Suprapubic skin (tissue), 4 donors: ENCODE measurements around the gene BFSP1. TPM values are rescaled to one million over a fixed set of nuclear protein-coding genes. Genes with fewer than 3 reads are reported as not detected.
A peak's percentile ranks its signal among the peaks of the same experiment; 100 is the strongest.

ENCODE experiments used
- DNase-seq, 2 donors: peaks; one replicate each; pipeline ENCODE4 v3.0.0-alpha.2; 2019; ENCODE audit warnings: low spot score in 2 of 2
- H3K27ac ChIP-seq: fragments of 200-600 bp; sonication (generic); one replicate; pipeline ENCODE4 v1.5.1; 2019
- H3K27me3 ChIP-seq: fragments of 200-600 bp; sonication (generic); one replicate; pipeline ENCODE4 v1.5.1; 2019
- H3K36me3 ChIP-seq: fragments of 200-600 bp; sonication (generic); one replicate; pipeline ENCODE4 v1.5.1; 2019
- H3K4me1 ChIP-seq: fragments of 200-600 bp; sonication (generic); one replicate; pipeline ENCODE4 v1.5.1; 2019
- H3K4me3 ChIP-seq: fragments of 200-600 bp; sonication (generic); one replicate; pipeline ENCODE4 v1.5.1; 2019; ENCODE audit warnings: mild to moderate bottlenecking
- H3K9me3 ChIP-seq: fragments of 200-600 bp; sonication (generic); one replicate; pipeline ENCODE4 v1.5.1; 2019
- EP300 ChIP-seq: sonication (generic); formaldehyde crosslinking; IDR thresholded peaks from one replicate; pipeline ENCODE4 v1.6.1; 2017; ENCODE audit warnings: antibody characterized with exemption
- POLR2A ChIP-seq, 2 donors: fragments of 450-650 bp; IDR thresholded peaks; one replicate each; pipeline ENCODE4 v1.6.1; 2017; ENCODE audit warnings: antibody characterized with exemption in 2 of 2, mild to moderate bottlenecking in 2 of 2, moderate library complexity in 2 of 2
- POLR2AphosphoS5 ChIP-seq, 3 donors: sonication (generic); formaldehyde crosslinking; IDR thresholded peaks; one replicate each; pipeline ENCODE4 v1.6.1; 2017; ENCODE audit warnings: antibody characterized with exemption in 3 of 3
- WGBS: methylation state at CpG from one replicate; pipeline ENCODE4 v1.1.5; 2018; 5-methylcytosine and 5-hydroxymethylcytosine counted together
- total RNA-seq, 4 donors: library from RNA; depleted of rRNA; stranded (reverse); fragments of >200 nt; gene quantifications; one replicate each; pipeline ENCODE4 v1.1.0, GENCODE V29; 2016
- TF ChIP-seq, protein P1 (sequence below), 2 donors: fragments of 200-600 bp in 1 of 2; fragments of 450-650 bp in 1 of 2; sonication (generic) in 1 of 2; IDR thresholded peaks; one replicate each; pipeline ENCODE4 v1.5.1; 2016 to 2019; ENCODE audit warnings: antibody characterized with exemption in 2 of 2, mild to moderate bottlenecking in 1 of 2, moderate library complexity in 1 of 2

Gene BFSP1
- total RNA-seq, 4 donors from 2014 or later = 0.85 to 1.7 (median 1.4) TPM

DNA sequence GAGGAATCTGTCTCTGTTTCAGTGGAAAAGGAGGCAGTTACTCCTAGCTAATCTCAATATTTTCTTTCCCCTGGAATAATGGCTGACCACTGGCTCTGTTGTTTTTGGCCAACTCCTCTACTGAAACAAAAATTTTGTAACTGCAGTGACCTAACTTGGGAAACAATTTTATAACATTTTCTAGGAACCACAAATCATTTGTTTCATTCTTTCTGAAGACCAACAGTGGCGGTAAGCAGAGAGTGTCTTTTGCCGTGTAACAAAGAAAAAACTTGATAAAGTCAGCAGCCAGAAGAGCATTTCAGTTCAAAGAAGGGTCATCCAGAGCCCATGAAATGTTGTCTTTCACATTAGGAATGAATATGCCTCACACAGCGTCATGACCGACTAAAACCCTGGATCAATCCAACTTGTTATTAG is 11.8 kb upstream of the BFSP1 start:
- H3K4me3 ChIP-seq = no peak overlapping the region
- peak overlapping the region; percentile 57 for H3K27ac ChIP-seq

DNA sequence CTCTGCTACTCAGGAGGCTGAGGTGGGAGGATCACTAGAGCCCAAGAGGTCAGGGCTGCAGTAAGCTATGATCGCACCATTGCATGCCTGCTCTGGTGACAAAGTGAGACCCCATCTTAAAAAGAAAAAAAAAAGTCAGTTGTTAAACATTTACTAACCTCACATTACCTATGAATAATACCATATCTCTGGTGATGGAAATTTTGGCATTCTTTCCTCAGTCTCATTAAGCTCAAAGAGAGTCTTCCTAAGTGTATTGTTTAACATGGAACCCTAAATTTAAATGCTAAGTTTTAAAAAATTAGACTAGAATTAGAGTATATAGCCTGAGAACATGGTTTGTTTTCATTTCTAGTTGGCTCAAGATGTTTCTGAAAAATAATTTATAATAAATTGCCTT is 11.3 kb upstream of the BFSP1 start:
- Histone ChIP-seq H3K4me1 (peaks cover 19% of the 10 kb centered on the region), H3K4me3 (no peak overlapping the region), H3K36me3 (no peaks in the 10 kb centered on the region), H3K27ac (peak overlapping the region; percentile 57), H3K9me3 (no peaks in the 10 kb centered on the region), H3K27me3 (no peaks in the 10 kb centered on the region)
- no peak for DNase-seq
- TF ChIP-seq POLR2AphosphoS5 (IDR thresholded peaks at IDR 0.05) (no peak), POLR2A (IDR thresholded peaks at IDR 0.05) (no peak), EP300 (no peak)
- TF ChIP-seq, protein P1, sequence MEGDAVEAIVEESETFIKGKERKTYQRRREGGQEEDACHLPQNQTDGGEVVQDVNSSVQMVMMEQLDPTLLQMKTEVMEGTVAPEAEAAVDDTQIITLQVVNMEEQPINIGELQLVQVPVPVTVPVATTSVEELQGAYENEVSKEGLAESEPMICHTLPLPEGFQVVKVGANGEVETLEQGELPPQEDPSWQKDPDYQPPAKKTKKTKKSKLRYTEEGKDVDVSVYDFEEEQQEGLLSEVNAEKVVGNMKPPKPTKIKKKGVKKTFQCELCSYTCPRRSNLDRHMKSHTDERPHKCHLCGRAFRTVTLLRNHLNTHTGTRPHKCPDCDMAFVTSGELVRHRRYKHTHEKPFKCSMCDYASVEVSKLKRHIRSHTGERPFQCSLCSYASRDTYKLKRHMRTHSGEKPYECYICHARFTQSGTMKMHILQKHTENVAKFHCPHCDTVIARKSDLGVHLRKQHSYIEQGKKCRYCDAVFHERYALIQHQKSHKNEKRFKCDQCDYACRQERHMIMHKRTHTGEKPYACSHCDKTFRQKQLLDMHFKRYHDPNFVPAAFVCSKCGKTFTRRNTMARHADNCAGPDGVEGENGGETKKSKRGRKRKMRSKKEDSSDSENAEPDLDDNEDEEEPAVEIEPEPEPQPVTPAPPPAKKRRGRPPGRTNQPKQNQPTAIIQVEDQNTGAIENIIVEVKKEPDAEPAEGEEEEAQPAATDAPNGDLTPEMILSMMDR (IDR thresholded peaks at IDR 0.05) = no peak
- WGBS = 95% methylated on average over 1 of the region's 1 CpG

More for the DNA sequence above, 11.8 kb upstream of the BFSP1 start:
- Histone ChIP-seq H3K9me3 (no peaks in the 10 kb centered on the region), H3K27me3 (no peaks in the 10 kb centered on the region), H3K4me1 (peaks cover 17% of the 10 kb centered on the region), H3K36me3 (no peaks in the 10 kb centered on the region)
- DNase-seq = no peak
- TF ChIP-seq, protein P1 (IDR thresholded peaks at IDR 0.05) = no peak
- TF ChIP-seq POLR2AphosphoS5 (IDR thresholded peaks at IDR 0.05) (no peak), EP300 (no peak), POLR2A (IDR thresholded peaks at IDR 0.05) (no peak)
- 72% methylated on average over 4 of the region's 4 CpGs for WGBS

DNA sequence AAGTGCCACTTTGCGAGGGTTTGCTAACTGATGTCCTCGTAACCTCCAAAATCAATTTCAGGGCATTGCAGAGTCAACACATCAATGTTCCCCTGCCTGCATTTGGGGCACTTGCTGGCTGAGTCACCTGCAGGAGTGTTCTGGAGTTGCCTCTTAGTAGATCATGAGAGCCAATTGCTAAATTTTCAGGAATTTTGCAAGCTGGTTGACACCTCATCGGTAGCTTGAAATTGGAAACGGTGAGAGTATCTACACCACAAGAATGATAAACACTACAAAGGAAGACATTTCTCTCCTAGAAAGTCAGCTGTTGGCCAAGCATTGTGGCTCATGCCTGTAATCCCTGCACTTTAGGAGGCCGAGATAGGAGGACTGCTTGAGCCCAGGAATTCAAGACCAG is 10.8 kb upstream of the BFSP1 start:
- H3K4me3 ChIP-seq = no peak overlapping the region
- no peak for TF ChIP-seq POLR2A (IDR thresholded peaks at IDR 0.05)
- no peak overlapping the region for H3K27ac ChIP-seq
- DNase-seq = no peak
- H3K27me3 ChIP-seq = no peaks in the 10 kb centered on the region
- WGBS = 85% methylated on average over 5 of the region's 5 CpGs
- H3K4me1 ChIP-seq = peaks cover 21% of the 10 kb centered on the region
- no peaks in the 10 kb centered on the region for H3K9me3 ChIP-seq
- H3K36me3 ChIP-seq = no peaks in the 10 kb centered on the region

DNA sequence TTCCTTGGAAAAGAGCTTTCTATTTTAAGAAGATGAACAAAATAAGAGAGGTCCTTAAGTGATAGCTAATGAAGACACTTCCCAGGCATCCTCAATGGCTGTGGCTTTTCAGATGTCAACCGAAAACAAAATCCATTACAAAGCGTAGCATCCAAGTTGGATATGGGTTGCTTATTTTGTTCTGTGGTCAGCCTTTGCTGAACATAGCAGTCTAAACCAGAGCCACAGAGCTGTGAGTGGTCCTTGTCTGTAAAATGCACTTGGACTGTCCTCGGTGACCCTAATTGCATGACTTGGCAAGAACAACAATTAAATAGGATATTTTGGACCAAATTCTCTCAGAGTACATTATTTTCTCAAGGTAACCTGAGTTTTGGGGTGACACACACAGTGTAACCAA is 10.4 kb upstream of the BFSP1 start:
- WGBS = 87% methylated on average over 3 of the region's 3 CpGs
- H3K27ac ChIP-seq = no peak overlapping the region
- no peaks in the 10 kb centered on the region for H3K27me3 ChIP-seq
- no peak for DNase-seq
- TF ChIP-seq, protein P1 (IDR thresholded peaks at IDR 0.05) = no peak
- TF ChIP-seq POLR2AphosphoS5 (IDR thresholded peaks at IDR 0.05) (no peak), EP300 (no peak)
- H3K4me1 ChIP-seq = peaks cover 25% of the 10 kb centered on the region
- H3K4me3 ChIP-seq = no peak overlapping the region
- H3K36me3 ChIP-seq = no peaks in the 10 kb centered on the region
- H3K9me3 ChIP-seq = no peaks in the 10 kb centered on the region

DNA sequence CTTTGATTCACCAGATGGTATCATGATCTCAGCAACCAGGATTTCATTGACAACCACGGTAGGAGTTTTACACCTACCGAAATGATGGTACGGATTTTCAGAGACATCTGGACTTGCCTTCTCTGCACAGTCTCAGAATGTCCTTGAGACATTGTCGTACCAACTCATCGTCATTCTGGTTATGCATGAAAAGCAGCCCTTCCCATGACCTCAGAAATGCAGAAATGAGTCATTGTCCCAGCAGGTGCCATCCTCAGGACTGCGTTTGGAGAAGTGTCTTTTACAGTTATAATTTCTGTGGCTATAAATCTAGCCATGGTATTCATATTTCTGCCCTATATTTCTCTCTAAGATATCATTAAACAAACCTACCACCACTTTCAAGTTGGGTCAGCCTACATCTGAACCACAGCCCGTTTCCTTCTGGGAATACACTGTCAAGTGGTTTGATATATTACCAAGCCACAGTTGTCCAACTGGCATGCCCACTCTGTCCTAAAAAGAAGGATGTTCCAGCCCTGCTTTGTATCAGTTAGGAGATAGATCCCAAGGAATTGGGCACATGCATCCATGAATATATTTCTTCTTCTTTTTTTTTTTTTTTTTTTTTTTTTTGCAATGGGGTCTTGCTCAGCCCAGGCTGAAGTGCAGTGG is 7.5 kb upstream of the BFSP1 start:
- H3K27me3 ChIP-seq = no peaks in the 10 kb centered on the region
- TF ChIP-seq POLR2A (IDR thresholded peaks at IDR 0.05) (no peak), EP300 (no peak), POLR2AphosphoS5 (IDR thresholded peaks at IDR 0.05) (no peak)
- TF ChIP-seq, protein P1 (IDR thresholded peaks at IDR 0.05) = no peak
- no peaks in the 10 kb centered on the region for H3K36me3 ChIP-seq
- WGBS = 35% methylated on average over 7 of the region's 7 CpGs
- no peak overlapping the region for H3K4me3 ChIP-seq
- H3K4me1 ChIP-seq = peaks cover 19% of the 10 kb centered on the region
- DNase-seq = no peak
- no peak overlapping the region for H3K27ac ChIP-seq
- H3K9me3 ChIP-seq = no peaks in the 10 kb centered on the region

DNA sequence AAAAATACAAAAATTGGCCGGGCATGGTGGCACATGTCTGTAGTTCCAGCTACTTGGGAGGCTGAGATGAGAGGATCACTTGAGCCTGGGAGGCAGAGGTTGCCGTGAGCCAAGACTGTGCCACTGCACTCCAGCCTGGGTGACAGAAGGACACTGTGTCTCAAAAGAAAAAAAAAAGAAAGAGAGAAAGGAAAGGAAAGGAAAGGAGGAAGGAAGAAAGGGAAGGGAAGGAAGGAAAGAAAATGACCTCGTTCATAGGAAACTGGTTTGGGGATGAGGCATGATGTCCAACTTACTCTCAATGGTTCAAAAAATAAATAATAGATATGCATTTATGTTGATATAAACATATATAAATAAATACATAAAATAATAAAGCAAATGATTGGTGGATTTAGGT is 6.8 kb upstream of the BFSP1 start:
- Histone ChIP-seq H3K4me3 (no peak overlapping the region), H3K9me3 (no peaks in the 10 kb centered on the region), H3K27ac (no peak overlapping the region), H3K27me3 (no peaks in the 10 kb centered on the region), H3K36me3 (no peaks in the 10 kb centered on the region), H3K4me1 (peaks cover 19% of the 10 kb centered on the region)
- TF ChIP-seq POLR2A (IDR thresholded peaks at IDR 0.05) = no peak
- TF ChIP-seq POLR2AphosphoS5 (IDR thresholded peaks at IDR 0.05) = no peak
- TF ChIP-seq, protein P1 (IDR thresholded peaks at IDR 0.05) = no peak
- no peak for DNase-seq
- 75% methylated on average over 3 of the region's 3 CpGs for WGBS
